Measurements from ENCODE around the gene XPR1.
"Not testable (repeated sequence)": the region's sequence is repeated elsewhere in the genome, so short reads cannot be mapped to it uniquely, and the experiment has no call there.

Gene XPR1

GRCh38 chr1:180644526-180645192 lies 12.8 kb downstream of the XPR1 start:
- DNase-seq (ENCODE audit: low read depth, low spot score), result no peak

GRCh38 chr1:180645261-180645660 lies 13.4 kb downstream of the XPR1 start:
- not testable (repeated sequence) for DNase-seq (ENCODE audit: low read depth, low spot score)

- no peak for DNase-seq (ENCODE audit: low read depth, low spot score)
These were observed 14.3 kb downstream of the XPR1 start for GRCh38 chr1:180646093-180646492.

- no peak for DNase-seq (ENCODE audit: low read depth, low spot score)
These were observed 14.7 kb downstream of the XPR1 start for GRCh38 chr1:180646547-180646946.

- DNase-seq (ENCODE audit: low read depth, low spot score), result peak; percentile 35
These were observed 21.0 kb downstream of the XPR1 start for GRCh38 chr1:180652792-180653191.

- no peak for DNase-seq (ENCODE audit: low read depth, low spot score)
These were observed 30.9 kb downstream of the XPR1 start for GRCh38 chr1:180662709-180663108.

GRCh38 chr1:180670681-180671080 lies 38.9 kb downstream of the XPR1 start:
- DNase-seq (ENCODE audit: low read depth, low spot score), result peak; percentile 2

- no peak for DNase-seq (ENCODE audit: low read depth, low spot score)
These were observed 40.3 kb downstream of the XPR1 start for GRCh38 chr1:180672105-180672504.

GRCh38 chr1:180672505-180672904 lies 40.7 kb downstream of the XPR1 start:
- DNase-seq (ENCODE audit: low read depth, low spot score), result no peak

- peak; percentile 16 for DNase-seq (ENCODE audit: low read depth, low spot score)
These were observed 43.0 kb downstream of the XPR1 start for GRCh38 chr1:180674603-180675530.

- peak; percentile 2 for DNase-seq (ENCODE audit: low read depth, low spot score)
These were observed 43.8 kb downstream of the XPR1 start for GRCh38 chr1:180675586-180675985.

GRCh38 chr1:180680558-180681144 lies 48.8 kb downstream of the XPR1 start:
- DNase-seq (ENCODE audit: low read depth, low spot score), result peak; percentile 33

GRCh38 chr1:180683117-180683516 lies 51.3 kb downstream of the XPR1 start:
- not testable (repeated sequence) for DNase-seq (ENCODE audit: low read depth, low spot score)

GRCh38 chr1:180691322-180691913 lies 59.6 kb downstream of the XPR1 start:
- DNase-seq (ENCODE audit: low read depth, low spot score), result peak; percentile 14

GRCh38 chr1:180693564-180694244 lies 61.9 kb downstream of the XPR1 start:
- DNase-seq (ENCODE audit: low read depth, low spot score), result no peak

GRCh38 chr1:180695282-180695681 lies 63.5 kb downstream of the XPR1 start:
- DNase-seq (ENCODE audit: low read depth, low spot score), result no peak

GRCh38 chr1:180696361-180696760 lies 64.5 kb downstream of the XPR1 start:
- DNase-seq (ENCODE audit: low read depth, low spot score), result no peak

- no peak for DNase-seq (ENCODE audit: low read depth, low spot score)
These were observed 66.8 kb downstream of the XPR1 start for GRCh38 chr1:180698580-180698979.

- DNase-seq (ENCODE audit: low read depth, low spot score), result not testable (repeated sequence)
These were observed 70.6 kb downstream of the XPR1 start for GRCh38 chr1:180702376-180702775.

GRCh38 chr1:180710746-180711145 lies 78.9 kb downstream of the XPR1 start:
- DNase-seq (ENCODE audit: low read depth, low spot score), result not testable (repeated sequence)

GRCh38 chr1:180711260-180711659 lies 79.4 kb downstream of the XPR1 start:
- not testable (repeated sequence) for DNase-seq (ENCODE audit: low read depth, low spot score)
